HG02970 (cell line): ENCODE measurements around the gene MAP3K21.

Experiments
- ATAC-seq: cut with Tn5 transposase; IDR thresholded peaks from one replicate; pipeline ENCODE4 v1.9.1; 2021; ENCODE audit warnings: mild to moderate bottlenecking, moderate library complexity, moderate number of reproducible peaks; ENCODE audit not compliant: unreplicated experiment, low FRiP score

MAP3K21 gene

GRCh38 chr1:233431753-233432403 is 104.4 kb downstream of the MAP3K21 start:
- no peak for ATAC-seq

DNA sequence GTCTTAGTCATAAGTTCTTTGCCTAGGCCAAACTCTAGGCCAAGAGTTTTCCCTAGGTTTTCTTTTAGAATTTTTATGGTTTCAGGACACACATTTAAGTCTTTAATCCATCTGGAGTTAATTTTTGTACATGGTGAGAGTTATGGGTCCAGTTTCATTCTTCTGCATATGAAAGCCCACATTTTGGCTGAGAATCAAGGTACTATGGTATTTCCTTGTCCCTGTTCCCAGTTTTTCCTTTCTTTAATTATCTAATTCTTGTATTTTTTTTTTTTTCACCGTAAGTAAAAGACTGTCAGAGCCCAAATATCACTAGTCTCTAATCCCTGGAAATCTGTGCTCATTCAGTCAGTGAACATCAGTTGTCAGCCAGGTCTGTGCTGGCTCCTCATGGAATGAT is 105.4 kb downstream of the MAP3K21 start:
- no peak for ATAC-seq

GRCh38 chr1:233433436-233434210 is 106.1 kb downstream of the MAP3K21 start:
- no peak for ATAC-seq
